GM18909 (cell line): ENCODE results near the gene SETD5.

Experiments used
- ATAC-seq: cut with Tn5 transposase; IDR thresholded peaks from one replicate; pipeline ENCODE4 v1.9.1; 2021; ENCODE audit warnings: mild to moderate bottlenecking; ENCODE audit not compliant: unreplicated experiment, poor library complexity

SETD5 gene, protein sequence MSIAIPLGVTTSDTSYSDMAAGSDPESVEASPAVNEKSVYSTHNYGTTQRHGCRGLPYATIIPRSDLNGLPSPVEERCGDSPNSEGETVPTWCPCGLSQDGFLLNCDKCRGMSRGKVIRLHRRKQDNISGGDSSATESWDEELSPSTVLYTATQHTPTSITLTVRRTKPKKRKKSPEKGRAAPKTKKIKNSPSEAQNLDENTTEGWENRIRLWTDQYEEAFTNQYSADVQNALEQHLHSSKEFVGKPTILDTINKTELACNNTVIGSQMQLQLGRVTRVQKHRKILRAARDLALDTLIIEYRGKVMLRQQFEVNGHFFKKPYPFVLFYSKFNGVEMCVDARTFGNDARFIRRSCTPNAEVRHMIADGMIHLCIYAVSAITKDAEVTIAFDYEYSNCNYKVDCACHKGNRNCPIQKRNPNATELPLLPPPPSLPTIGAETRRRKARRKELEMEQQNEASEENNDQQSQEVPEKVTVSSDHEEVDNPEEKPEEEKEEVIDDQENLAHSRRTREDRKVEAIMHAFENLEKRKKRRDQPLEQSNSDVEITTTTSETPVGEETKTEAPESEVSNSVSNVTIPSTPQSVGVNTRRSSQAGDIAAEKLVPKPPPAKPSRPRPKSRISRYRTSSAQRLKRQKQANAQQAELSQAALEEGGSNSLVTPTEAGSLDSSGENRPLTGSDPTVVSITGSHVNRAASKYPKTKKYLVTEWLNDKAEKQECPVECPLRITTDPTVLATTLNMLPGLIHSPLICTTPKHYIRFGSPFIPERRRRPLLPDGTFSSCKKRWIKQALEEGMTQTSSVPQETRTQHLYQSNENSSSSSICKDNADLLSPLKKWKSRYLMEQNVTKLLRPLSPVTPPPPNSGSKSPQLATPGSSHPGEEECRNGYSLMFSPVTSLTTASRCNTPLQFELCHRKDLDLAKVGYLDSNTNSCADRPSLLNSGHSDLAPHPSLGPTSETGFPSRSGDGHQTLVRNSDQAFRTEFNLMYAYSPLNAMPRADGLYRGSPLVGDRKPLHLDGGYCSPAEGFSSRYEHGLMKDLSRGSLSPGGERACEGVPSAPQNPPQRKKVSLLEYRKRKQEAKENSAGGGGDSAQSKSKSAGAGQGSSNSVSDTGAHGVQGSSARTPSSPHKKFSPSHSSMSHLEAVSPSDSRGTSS (N-terminal part only)

GRCh38 chr3:9397332-9397905, at the start of gene SETD5:
TSS of gene SETD5 (plus strand) at chr3:9397615. CDS start at chr3:9428939, 31,324 bp downstream.
- ATAC-seq, result peak; percentile 58

DNA sequence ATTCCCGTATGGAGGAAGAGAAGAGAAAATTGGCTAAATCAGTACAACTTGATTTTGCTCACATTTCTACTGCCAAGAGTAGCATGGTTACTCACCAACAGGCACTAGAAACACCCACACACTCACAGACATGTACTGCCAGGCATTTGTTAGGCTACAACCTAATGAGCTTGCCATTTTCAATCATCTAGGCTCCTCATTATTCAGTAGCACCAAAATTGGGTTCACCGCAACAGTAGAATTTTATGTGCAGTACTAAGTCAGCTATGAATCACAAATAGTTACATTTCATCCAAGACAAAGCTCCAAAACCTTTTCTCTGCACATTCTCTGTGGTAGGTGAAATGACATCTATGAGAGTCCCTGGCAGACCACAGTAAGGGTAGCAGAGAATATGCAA, 49.5 kb upstream of the SETD5 start:
- ATAC-seq, result no peak

DNA sequence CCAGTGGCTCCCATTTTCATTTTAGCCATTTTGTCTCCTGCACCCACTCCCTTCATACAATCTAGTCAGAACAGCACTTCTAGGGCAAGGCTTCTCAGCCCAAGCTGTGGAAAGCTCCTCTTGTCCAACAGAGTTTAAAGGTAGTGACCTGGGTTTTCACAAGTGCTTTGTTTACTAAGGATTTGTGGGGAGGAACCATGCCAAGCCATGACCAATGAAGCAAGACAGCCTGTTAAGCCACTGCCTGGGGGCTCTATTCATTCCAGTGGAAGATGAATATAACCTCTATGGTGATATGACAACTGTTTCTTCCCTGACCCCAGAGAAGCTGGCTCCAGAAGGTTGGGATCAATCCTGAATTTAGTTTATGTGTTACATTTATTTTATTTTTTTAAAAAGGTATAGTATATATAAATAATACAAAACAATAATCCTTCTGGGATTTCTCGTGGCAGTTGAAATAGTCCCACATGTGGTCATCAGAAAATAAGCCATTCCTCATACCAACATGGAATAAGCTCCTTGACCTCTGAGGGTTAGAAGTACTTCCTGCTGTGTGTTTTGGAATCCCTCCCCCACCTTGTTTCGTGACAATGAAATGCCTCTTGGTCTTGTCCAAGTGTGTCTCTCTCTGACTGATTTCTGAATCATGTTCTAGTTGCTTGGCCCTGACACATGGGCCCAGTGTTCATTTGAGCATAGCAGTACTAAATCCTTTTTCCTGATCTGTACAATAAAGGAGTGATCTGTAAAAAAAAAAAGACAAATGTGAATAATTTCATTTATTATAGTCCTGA, 47.9 kb upstream of the SETD5 start:
- ATAC-seq, result no peak

DNA sequence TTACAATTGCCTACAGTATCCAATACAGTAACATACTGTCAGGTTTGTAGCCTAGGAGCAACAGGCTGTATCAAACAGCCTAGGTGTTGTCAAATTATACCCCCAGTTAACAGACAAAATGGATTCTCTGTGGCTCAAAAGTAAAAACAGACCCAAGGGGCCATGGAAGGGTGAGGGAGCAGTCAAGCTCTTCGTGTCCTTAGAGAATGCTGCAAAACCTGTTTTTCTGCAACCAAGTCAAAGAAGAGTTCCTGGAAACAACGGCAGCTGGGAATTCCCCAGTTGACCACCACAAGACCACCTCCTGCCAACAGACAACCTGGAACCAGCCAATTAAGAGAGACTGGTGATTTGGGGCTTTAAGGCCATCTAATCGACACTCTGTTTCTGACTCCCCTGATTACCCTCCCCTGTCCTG, 45.7 kb upstream of the SETD5 start:
- ATAC-seq, result no peak

- peak; percentile 59 for ATAC-seq
These were observed 44.3 kb upstream of the SETD5 start for GRCh38 chr3:9352917-9353752.

DNA sequence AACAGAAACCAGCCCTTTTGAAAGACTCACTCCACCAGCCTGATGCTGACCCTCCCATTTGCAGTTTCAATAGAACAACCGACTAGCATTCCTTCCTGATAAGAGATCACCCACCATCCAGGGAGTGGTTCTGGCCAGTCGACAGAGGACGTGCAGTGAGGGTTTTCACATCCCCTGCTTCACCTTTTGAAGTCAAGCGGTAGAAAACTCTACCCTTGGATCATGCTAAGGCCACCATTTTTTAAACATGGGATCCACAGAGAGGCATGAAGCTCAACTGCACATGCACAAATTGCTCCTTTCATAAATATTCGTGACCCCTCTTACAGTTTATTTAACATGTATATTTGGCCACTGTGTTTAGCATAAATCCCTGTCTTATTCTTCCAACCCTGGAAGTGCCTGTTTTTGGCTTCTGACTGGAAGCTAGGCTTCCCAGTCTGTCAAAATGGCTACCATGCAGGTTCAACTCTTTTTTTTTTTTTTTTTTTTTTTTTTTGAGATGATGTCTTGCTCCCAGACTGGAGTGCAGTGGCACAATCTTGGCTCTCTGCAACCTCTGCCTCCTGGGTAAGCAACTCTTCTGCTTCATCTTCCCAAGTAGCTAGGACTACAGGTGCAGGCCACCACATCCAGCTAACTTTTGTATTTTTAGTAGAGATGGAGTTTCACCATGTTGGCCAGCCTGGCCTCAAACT, 35.6 kb upstream of the SETD5 start:
- no peak for ATAC-seq

GRCh38 chr3:9362731-9363530, 34.5 kb upstream of the SETD5 start, which contains the start of gene THUMPD3:
TSS of gene THUMPD3 (plus strand) at chr3:9363054. CDS start at chr3:9365069, 2,015 bp downstream.
- ATAC-seq, result peak; percentile 97

GRCh38 chr3:9369508-9369907, 27.9 kb upstream of the SETD5 start:
- no peak for ATAC-seq

- ATAC-seq, result no peak
These were observed 23.9 kb upstream of the SETD5 start for GRCh38 chr3:9373465-9373864.

GRCh38 chr3:9377981-9378380, 19.4 kb upstream of the SETD5 start:
- ATAC-seq, result no peak

- no peak for ATAC-seq
These were observed 18.1 kb upstream of the SETD5 start for GRCh38 chr3:9379327-9379726.

DNA sequence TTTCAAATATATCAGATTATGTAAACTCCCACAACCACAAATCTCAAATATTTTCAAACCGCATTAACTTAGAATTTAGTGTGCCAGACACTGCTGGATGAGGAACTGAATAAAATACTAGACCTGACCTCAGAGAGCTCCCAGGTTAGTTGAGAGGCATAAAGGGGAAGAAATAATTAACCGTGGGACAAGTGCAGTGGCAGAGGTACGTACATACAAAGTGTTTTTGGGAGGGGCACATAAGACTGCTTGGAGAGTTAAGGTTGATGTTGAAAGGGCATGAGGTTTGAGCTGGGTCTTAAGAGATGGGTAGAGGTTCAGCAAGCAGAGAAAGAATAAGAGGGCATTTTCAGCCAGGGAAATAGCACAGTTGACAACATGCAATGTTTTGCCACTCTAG, 17.4 kb upstream of the SETD5 start:
- ATAC-seq, result no peak

DNA sequence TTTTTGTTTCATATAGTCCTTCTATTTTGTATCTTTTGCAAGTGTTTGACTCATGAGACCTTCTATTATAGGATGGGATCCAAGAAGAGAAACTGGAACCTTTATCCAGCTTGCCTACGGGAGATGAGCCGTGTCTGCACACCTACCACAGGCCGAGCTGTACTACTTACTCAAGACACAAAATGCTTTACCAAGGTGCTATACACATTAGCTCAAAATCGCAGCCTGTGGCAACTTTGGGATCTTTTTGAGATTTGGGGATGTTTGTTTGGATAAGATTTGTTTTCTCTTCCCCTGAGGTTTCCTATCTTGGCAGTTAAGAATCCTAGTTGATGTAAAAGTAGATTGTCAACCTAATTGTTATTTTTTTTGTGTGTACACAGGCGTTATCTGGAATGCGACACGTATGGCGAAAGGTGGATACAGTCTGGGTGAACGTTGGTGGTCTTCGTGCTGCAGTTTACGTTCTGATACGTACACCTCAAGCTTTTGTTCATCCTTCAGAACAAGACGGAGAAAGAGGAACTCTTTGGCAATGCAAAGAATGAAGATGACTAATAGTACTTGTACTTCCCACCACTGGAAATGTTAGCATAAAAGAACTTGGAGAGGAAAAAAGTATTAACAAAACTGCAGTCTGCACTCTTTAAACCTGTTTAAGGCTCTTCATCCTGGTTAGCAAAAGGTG, 13.1 kb upstream of the SETD5 start:
- ATAC-seq, result no peak

DNA sequence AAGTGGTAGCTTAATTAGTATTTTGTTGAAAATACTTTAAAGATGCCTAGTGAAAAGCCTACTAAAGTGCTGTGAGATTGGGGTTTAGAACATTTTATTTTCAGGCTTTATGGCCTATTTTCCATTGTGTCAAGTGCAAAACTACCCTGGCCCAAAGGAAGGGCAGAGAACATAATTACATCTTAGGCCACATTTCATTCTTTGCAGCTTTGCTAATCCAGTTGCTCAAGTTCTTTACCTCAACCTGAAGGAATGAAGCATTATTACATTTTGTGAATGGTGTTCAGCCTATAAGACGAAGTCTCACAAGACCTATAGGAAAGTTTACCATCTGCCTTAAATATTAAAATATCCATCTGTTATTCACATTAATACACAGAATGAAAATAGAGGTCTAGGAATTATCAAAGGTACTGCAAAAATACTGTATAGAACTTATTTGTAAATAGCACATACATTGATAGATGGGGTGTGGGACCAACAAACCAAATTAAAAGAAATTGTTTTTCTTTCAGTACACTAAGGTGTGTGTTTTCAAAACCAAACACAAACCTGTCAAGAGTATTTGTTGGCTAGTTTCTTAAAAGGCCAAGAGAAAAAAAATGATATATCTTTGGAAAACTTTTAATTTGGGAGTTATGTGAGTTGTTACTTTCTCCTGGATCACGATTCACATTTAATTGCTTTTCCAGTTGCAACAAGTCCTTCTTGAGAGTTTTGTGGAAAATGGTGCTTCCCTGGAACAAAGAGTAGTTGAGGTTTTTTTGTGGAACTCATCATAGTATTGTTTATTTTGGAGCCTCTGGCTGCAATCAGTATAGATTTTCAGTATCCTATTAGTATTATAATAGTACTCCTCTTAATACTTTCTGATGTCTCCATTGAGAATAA, 12.0 kb upstream of the SETD5 start:
- ATAC-seq, result no peak

DNA sequence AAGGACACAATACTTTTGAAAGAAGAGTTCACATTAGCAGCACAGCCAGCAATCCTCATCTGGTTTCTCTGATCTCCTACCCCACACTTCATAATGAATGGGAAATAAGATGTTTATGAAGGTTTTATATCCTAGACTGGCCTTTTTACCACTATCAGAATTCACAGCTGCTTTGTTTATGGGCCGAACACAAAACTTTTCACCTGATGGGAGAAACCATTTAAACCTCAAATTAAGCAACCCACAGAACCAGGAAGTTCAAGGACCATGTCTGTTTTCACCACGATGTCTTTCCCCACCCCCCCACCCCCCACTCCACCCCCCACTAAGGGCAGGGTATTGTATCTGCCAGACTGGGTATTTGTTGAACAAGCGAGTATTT, 11.3 kb upstream of the SETD5 start:
- no peak for ATAC-seq
